ENCODE results near the gene KCNC2.

KCNC2 gene

DNA sequence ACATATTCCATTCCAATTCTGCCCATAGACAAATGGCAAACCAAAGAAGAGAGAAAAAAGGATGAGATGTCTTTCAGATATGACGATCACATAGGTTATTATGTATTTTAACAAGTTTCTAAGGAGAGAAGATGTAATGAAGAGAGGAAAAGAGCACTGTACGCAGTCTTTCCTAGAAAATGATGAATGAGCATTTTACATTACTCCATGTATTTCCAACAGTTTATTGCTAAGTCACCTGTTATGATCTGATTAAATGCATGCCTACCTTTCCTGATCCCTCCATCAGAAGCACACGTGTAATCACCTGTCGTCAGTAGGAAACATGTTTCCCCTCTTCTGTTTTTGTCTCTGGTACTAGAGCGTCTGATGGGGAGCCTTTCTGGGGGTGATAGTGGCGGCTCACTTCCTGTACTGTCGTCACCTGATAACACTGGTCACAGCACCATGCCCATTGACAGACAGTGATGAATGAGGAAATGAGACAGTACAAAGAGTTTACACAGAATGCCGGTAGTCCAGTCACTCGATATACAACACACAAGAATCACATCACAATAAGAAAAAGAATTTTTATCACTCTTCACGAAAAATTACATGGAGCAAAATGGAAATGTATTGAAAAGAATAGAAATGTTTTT is 161.6 kb downstream of the KCNC2 start:
- DNase-seq = no peak

DNA sequence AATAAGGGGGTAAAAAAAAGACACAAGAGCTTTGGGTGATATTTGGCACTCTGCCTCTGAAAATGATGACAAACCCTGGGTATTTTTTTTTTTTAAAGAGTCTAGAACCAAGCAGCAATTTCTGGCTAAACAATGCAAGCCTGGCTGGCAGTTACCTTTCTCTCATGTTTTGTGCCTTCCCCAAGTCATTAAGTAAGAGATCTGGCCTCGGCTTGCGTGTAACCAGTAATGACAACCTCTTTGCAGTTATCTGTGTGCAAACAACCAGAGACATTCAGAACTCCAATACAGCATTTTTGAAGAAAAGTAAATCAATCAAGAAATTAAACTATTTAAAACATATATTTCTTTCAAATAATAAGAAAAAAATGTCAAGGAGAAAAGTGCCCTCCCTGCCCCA is 167.5 kb downstream of the KCNC2 start:
- no peak for DNase-seq

DNA sequence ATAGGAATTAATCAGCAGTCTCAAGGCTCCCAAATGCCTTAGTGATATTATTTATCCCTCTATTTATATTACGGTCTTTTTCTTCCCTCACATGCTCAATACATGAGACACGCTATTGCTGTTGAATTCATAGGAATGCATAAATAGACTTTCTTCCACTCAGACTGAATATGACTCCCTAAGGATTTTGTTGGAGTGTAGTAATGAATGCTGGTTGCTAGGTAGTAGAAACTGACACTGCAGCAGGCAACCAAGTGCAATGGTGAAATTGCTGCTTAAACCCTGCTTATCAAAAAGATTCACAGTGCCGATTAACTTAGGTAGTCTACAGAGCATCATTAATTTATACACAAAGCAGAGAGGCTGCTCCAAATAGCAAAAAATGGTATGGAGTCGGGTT is 168.2 kb downstream of the KCNC2 start:
- DNase-seq = no peak

DNA sequence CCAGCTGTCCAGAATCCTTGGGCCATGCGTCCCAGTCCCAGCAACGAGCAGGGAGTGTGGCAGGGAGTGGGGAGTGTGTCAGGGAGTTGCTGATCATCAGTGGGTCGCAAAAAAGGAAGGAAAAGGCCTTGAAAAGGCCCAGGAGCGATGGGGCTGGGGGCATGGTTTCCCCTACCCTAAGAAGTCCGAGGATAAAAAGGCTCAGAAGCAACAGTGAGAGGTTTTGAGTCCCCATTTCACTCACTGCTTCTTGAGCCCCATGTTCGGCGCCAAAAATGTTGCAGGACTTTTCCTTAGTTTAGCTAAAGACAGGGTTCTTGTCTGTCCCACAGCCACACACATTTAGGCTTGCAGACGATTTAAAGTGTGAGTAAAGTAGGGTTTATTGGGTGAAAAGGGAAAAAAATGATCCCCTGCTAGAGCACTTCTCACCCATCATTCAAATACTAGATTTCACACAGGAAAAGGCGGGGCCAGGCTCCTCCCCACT is 189.5 kb downstream of the KCNC2 start:
- no peak for DNase-seq

DNA sequence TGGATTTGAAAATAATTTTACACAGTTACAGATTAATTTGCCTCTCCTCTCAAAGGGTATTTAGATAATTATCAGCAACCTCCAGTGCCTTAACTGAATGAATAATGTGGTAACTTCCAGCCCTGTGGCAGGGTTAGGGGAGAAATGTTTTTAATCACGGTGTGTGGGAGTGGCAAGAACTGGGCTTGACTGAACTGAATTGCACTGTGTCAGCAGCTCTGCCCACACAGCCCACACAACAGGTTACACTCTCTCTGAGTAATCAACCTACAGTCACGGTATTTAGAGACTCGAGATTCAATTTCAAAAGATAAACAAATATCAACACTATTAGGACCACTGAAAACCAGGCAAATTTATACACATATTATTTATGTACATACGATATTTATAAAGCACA is 198.5 kb downstream of the KCNC2 start:
- no peak for DNase-seq

DNA sequence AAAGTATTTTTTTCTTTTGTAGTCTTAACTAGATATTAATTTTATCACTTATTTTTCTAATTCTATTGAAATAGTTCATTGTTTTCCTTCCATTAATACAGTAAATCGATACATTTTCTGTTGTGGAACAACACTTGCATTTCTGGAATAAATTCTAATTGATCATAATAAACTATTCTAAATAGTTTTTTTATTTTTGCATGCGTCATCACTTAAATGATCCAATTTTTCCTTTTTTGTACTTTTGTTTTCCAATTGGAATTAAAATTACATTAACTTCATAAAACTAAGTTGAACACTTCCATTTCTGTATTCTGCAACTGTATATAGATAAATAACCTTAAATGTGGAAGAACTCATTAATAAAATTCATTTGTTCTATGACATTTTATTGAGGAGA is 202.5 kb downstream of the KCNC2 start:
- no peak for DNase-seq

DNA sequence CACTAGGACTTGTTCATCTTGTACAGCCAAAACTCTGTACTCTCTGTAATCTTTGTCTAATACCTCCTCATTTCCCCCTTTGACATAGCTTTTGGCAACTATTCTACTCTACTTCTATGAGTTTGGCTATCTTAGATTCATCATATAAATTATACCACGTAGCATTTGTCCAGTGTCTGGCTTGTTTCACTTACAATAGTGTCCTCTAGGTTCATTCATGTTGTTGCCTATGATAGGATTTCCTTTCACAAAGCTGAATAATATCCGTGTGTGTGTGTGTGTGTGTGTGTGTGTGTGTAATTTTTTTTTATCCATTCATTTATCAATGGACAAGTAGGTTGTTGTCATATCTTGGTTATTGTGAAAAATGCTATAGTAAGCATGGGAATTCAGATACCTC is 209.5 kb downstream of the KCNC2 start:
- no peak for DNase-seq

DNA sequence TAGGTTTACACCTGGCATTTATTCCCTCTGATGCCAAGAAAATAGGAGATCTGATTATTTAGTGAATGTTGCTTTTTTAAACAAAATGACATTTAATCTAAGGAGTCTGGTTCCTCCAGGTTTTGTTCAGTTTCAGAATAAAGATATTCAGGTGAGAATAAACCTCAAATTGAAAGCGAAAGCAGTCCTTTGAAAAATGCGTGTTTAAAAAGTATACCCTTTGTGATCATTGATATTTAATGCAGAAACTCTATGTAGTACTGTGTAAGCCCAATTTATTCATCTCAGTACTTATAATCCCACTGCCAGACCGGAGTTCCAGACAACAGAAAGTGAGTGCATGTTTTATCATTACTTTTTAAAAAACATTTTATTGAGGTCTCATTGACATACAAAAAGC is 210.2 kb downstream of the KCNC2 start:
- DNase-seq = peak; percentile 9
